Measurements from ENCODE around the gene LHFPL6. TPM values are rescaled to one million over a fixed set of nuclear protein-coding genes. Genes with fewer than 3 reads are reported as not detected.

The LHFPL6 gene
- total RNA-seq, 2 donors from 2014 or later, result 0.50 TPM; not detected in 1

- Mint-ChIP-seq H3K36me3 (ENCODE audit: low read depth) (no peaks in the 10 kb centered on the region), H3K27me3 (peaks cover 17% of the 10 kb centered on the region), H3K4me3 (no peak overlapping the region), H3K4me1 (no peaks in the 10 kb centered on the region), H3K27ac (no peak overlapping the region)
- no peaks in the 10 kb centered on the region for H3K9me3 ChIP-seq (ENCODE audit: control insufficient read depth, low read length, poor library complexity, severe bottlenecking)
- ATAC-seq (no peak), DNase-seq (no peak)
Measured at GRCh38 chr13:39379667-39380655, 223.0 kb downstream of the LHFPL6 start.

- no peak for ATAC-seq
Measured at GRCh38 chr13:39379118-39379517, 223.9 kb downstream of the LHFPL6 start.

DNA sequence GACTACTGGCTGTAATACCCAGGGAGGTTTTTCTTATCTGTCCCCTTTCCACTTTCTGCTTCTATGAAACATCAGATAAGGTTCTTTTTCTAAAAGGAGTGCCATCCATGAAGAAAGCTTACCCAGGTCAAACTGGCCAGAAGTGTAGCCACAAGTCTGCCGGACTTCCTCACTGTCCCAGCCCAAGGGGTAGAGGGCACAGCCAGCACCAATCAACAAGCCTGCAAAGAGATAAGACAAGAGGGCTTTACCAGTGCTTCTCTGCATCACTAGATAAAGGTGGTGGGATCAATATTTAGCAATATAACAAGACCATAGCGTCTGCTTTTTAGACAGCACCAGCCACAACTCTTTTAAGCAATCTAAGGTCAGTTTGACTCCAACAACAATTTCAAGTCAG lies 224.7 kb downstream of the LHFPL6 start:
- H3K9me3 ChIP-seq (ENCODE audit: control insufficient read depth, low read length, poor library complexity, severe bottlenecking), result no peaks in the 10 kb centered on the region
- Mint-ChIP-seq H3K27ac (no peak overlapping the region), H3K4me3 (no peak overlapping the region), H3K4me1 (no peaks in the 10 kb centered on the region), H3K27me3 (peaks cover 11% of the 10 kb centered on the region), H3K36me3 (ENCODE audit: low read depth) (no peaks in the 10 kb centered on the region)
- DNase-seq (no peak), ATAC-seq (no peak)

More at GRCh38 chr13:39379118-39379517, 223.9 kb downstream of the LHFPL6 start:
- H3K36me3 Mint-ChIP-seq (ENCODE audit: low read depth), result no peaks in the 10 kb centered on the region
- no peak overlapping the region for H3K4me3 Mint-ChIP-seq
- H3K27me3 Mint-ChIP-seq, result peaks cover 16% of the 10 kb centered on the region
- DNase-seq, result no peak
- H3K9me3 ChIP-seq (ENCODE audit: control insufficient read depth, low read length, poor library complexity, severe bottlenecking), result no peaks in the 10 kb centered on the region
- H3K4me1 Mint-ChIP-seq, result no peaks in the 10 kb centered on the region
- H3K27ac Mint-ChIP-seq, result no peak overlapping the region

- no peaks in the 10 kb centered on the region for H3K9me3 ChIP-seq (ENCODE audit: control insufficient read depth, low read length, poor library complexity, severe bottlenecking)
- H3K27ac Mint-ChIP-seq, result no peak overlapping the region
- DNase-seq, result no peak
- H3K4me1 Mint-ChIP-seq, result no peaks in the 10 kb centered on the region
- no peak overlapping the region for H3K4me3 Mint-ChIP-seq
- H3K27me3 Mint-ChIP-seq, result peaks cover 11% of the 10 kb centered on the region
- H3K36me3 Mint-ChIP-seq (ENCODE audit: low read depth), result no peaks in the 10 kb centered on the region
- no peak for ATAC-seq
Measured at GRCh38 chr13:39377699-39378098, 225.3 kb downstream of the LHFPL6 start.

DNA sequence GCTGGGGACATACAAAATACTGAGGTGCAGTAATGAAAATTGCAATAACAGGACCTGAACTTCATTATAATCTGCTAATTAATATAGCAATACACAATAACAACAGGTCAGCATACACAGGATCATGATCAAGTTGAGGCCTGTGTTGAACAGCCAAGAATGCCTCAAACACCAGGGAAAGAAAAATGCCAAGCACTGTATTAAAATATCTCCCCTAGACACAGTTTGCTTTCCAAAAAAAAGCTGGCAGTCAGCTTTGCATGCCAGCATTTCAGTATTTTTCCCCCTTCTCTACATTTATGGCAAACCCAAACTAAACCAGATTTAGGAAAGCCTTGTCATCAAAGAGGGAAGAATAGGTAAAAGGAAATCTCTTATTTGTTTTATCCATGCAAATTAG lies 226.9 kb downstream of the LHFPL6 start:
- H3K4me1 Mint-ChIP-seq, result no peaks in the 10 kb centered on the region
- H3K27me3 Mint-ChIP-seq, result peaks cover 21% of the 10 kb centered on the region
- H3K27ac Mint-ChIP-seq, result no peak overlapping the region
- no peaks in the 10 kb centered on the region for H3K9me3 ChIP-seq (ENCODE audit: control insufficient read depth, low read length, poor library complexity, severe bottlenecking)
- no peak overlapping the region for H3K4me3 Mint-ChIP-seq
- ATAC-seq (no peak), DNase-seq (no peak)
- no peaks in the 10 kb centered on the region for H3K36me3 Mint-ChIP-seq (ENCODE audit: low read depth)

DNA sequence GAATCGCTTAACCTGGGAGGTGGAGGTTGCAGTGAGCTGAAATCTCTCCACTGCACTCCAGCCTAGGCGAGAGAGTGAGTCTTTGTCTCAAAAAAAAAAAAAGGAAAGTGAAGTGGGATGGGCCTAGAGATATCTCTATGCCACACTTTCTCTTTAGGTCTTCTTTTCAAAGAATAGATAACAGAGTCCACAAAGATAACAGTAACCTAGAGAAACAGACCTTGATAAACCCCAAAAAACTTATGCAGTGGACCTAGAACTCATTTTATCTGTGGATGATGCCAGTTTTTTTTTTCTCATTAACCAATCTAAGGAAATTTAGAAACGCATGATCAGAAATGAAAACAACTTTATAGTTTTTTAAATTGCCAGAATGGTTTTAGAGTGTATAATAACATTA lies 227.4 kb downstream of the LHFPL6 start:
- no peaks in the 10 kb centered on the region for H3K9me3 ChIP-seq (ENCODE audit: control insufficient read depth, low read length, poor library complexity, severe bottlenecking)
- Mint-ChIP-seq H3K4me3 (no peak overlapping the region), H3K36me3 (ENCODE audit: low read depth) (no peaks in the 10 kb centered on the region), H3K27me3 (peaks cover 21% of the 10 kb centered on the region), H3K4me1 (no peaks in the 10 kb centered on the region), H3K27ac (no peak overlapping the region)
- DNase-seq (no peak), ATAC-seq (no peak)

GRCh38 chr13:39374741-39375189 lies 228.2 kb downstream of the LHFPL6 start:
- DNase-seq (no peak), ATAC-seq (no peak)
- Mint-ChIP-seq H3K36me3 (ENCODE audit: low read depth) (no peaks in the 10 kb centered on the region), H3K4me3 (no peak overlapping the region), H3K27me3 (peaks cover 21% of the 10 kb centered on the region), H3K27ac (no peak overlapping the region), H3K4me1 (no peaks in the 10 kb centered on the region)
- H3K9me3 ChIP-seq (ENCODE audit: control insufficient read depth, low read length, poor library complexity, severe bottlenecking), result no peaks in the 10 kb centered on the region

DNA sequence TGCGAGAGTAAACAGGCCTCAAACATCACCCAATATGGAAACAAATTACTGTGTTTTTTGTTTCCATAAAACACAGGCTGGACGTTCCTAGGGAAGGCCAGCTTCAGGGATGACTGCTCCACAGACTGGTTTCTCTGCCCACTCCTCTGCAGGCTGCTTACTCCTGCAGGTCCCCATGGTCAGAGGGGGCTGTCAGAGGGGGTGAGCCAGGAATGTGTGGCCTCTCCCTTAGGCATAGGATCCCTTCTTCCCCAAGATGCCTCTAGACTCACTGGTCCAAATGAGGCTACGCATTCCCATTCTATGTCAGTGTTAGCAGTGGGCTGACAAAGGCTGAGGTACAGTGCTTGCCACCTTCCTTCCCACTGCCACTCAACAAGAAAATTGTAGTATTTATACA lies 229.8 kb downstream of the LHFPL6 start:
- ATAC-seq, result no peak
- no peak overlapping the region for H3K27ac Mint-ChIP-seq
- no peaks in the 10 kb centered on the region for H3K9me3 ChIP-seq (ENCODE audit: control insufficient read depth, low read length, poor library complexity, severe bottlenecking)
- H3K4me3 Mint-ChIP-seq, result no peak overlapping the region
- H3K27me3 Mint-ChIP-seq, result peaks cover 21% of the 10 kb centered on the region
- no peaks in the 10 kb centered on the region for H3K4me1 Mint-ChIP-seq
- no peak for DNase-seq
- no peaks in the 10 kb centered on the region for H3K36me3 Mint-ChIP-seq (ENCODE audit: low read depth)

GRCh38 chr13:39371706-39372105 lies 231.3 kb downstream of the LHFPL6 start:
- Mint-ChIP-seq H3K4me3 (no peak overlapping the region), H3K4me1 (no peaks in the 10 kb centered on the region), H3K27me3 (peaks cover 17% of the 10 kb centered on the region), H3K36me3 (ENCODE audit: low read depth) (no peaks in the 10 kb centered on the region), H3K27ac (no peak overlapping the region)
- ATAC-seq (no peak), DNase-seq (no peak)
- H3K9me3 ChIP-seq (ENCODE audit: control insufficient read depth, low read length, poor library complexity, severe bottlenecking), result no peaks in the 10 kb centered on the region

DNA sequence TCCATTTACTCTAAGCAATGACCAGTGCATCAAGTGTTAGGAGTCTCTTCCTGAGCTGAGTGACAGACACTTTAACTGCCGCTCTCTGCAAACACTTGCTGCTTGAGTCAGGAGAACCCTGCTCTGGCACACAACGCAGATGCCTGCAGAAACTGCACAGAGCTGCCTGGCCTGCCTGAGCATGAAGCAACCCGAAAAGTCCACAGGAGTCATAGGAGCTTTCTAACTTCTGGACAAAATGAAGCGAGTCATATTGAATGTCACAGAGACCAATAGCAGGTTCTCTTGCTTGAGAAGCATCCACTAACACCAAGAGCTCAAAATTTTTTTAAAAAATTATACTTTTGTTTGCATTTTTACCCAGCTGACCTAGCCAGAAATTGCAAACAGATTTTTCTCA lies 232.4 kb downstream of the LHFPL6 start:
- Mint-ChIP-seq H3K27ac (no peak overlapping the region), H3K4me1 (no peaks in the 10 kb centered on the region), H3K36me3 (ENCODE audit: low read depth) (no peaks in the 10 kb centered on the region), H3K4me3 (no peak overlapping the region), H3K27me3 (peaks cover 16% of the 10 kb centered on the region)
- no peak for ATAC-seq
- no peaks in the 10 kb centered on the region for H3K9me3 ChIP-seq (ENCODE audit: control insufficient read depth, low read length, poor library complexity, severe bottlenecking)
- DNase-seq, result no peak

DNA sequence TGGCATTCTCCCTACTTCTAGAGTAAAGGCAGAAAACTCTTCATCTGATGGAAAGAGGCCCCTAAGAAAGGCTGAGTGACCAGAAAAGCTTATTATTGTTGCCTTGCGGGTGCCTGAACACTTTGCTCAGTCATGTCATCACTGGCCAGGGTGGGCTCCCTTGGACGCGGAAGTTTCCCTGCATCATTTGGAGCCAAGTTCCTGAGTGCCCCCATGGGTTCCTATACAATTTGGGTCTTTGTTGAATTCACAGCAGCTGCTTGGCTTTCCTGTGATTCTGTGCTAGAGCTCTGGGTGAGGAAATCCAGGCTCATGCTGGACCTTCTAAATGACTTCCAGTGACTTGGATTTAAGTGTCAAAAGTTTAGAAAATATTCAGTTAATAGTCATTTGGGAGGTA lies 232.9 kb downstream of the LHFPL6 start:
- ATAC-seq, result no peak
- Mint-ChIP-seq H3K27me3 (peaks cover 21% of the 10 kb centered on the region), H3K4me1 (no peaks in the 10 kb centered on the region), H3K36me3 (ENCODE audit: low read depth) (no peaks in the 10 kb centered on the region), H3K4me3 (no peak overlapping the region), H3K27ac (no peak overlapping the region)
- DNase-seq, result no peak
- H3K9me3 ChIP-seq (ENCODE audit: control insufficient read depth, low read length, poor library complexity, severe bottlenecking), result no peaks in the 10 kb centered on the region

- H3K4me3 Mint-ChIP-seq, result no peak overlapping the region
- DNase-seq (no peak), ATAC-seq (no peak)
- no peak overlapping the region for H3K27ac Mint-ChIP-seq
- H3K9me3 ChIP-seq (ENCODE audit: control insufficient read depth, low read length, poor library complexity, severe bottlenecking), result no peaks in the 10 kb centered on the region
- H3K27me3 Mint-ChIP-seq, result peaks cover 27% of the 10 kb centered on the region
- H3K4me1 Mint-ChIP-seq, result no peaks in the 10 kb centered on the region
- H3K36me3 Mint-ChIP-seq (ENCODE audit: low read depth), result no peaks in the 10 kb centered on the region
Measured at GRCh38 chr13:39369161-39369890, 233.7 kb downstream of the LHFPL6 start.

DNA sequence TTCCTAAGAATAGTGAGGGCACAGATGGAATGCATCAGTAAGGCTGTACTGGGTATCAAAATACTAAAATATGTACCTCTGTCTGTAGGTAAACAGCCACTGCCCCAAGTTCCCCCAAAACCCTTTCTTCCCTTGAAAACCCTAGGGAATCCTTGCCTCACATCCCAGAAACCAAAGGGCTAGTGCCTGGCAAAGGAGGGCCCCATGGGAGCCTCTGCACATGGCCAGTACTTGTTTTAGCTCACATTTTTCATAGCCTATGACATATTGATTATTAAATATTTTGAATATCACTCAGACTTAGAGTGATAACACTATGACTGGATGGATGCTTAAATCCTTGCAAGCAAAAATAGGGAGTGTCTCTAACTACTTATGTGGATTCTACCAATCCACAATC lies 237.1 kb downstream of the LHFPL6 start:
- no peaks in the 10 kb centered on the region for H3K36me3 Mint-ChIP-seq (ENCODE audit: low read depth)
- DNase-seq (no peak), ATAC-seq (no peak)
- peaks cover 27% of the 10 kb centered on the region for H3K27me3 Mint-ChIP-seq
- no peaks in the 10 kb centered on the region for H3K4me1 Mint-ChIP-seq
- no peak overlapping the region for H3K27ac Mint-ChIP-seq
- no peak overlapping the region for H3K4me3 Mint-ChIP-seq
- no peaks in the 10 kb centered on the region for H3K9me3 ChIP-seq (ENCODE audit: control insufficient read depth, low read length, poor library complexity, severe bottlenecking)

Measured in T-helper 17 cell (primary cell).